Stimulated activated CD4-positive, alpha-beta T cell treated with anti-CD3 and anti-CD28 coated beads, TNF-alpha, amount 100 ng/mL, for 24 hours (primary cell): ENCODE results near the gene GID8.

Experiments
- DNase-seq, 3 experiments: peaks; one replicate each; pipeline ENCODE4 v3.0.0-alpha.2; 2020; ENCODE audit warnings: low read depth in 3 of 3

GID8 gene

GRCh38 chr20:62985444-62985778 lies 47.5 kb downstream of the GID8 start:
- no peak for DNase-seq

GRCh38 chr20:62986257-62986800 lies 48.4 kb downstream of the GID8 start:
- DNase-seq: no peak

GRCh38 chr20:62987114-62987513 lies 49.2 kb downstream of the GID8 start:
- DNase-seq: no peak

- DNase-seq: no peak
These were observed 51.3 kb downstream of the GID8 start for GRCh38 chr20:62989201-62989601.

- DNase-seq: no peak
These were observed 52.4 kb downstream of the GID8 start for GRCh38 chr20:62990306-62990825.

GRCh38 chr20:62991196-62991807 lies 53.4 kb downstream of the GID8 start:
- no peak for DNase-seq

GRCh38 chr20:62991863-62992262 lies 53.9 kb downstream of the GID8 start:
- no peak for DNase-seq

GRCh38 chr20:62993856-62994494 lies 56.0 kb downstream of the GID8 start:
- no peak for DNase-seq

GRCh38 chr20:62994869-62995281 lies 56.9 kb downstream of the GID8 start:
- DNase-seq: no peak

- DNase-seq: no peak
These were observed 57.5 kb downstream of the GID8 start for GRCh38 chr20:62995481-62995880.

GRCh38 chr20:62995898-62996595 lies 58.1 kb downstream of the GID8 start:
- DNase-seq: no peak

- DNase-seq: no peak
These were observed 58.6 kb downstream of the GID8 start for GRCh38 chr20:62996596-62996982.

GRCh38 chr20:62997417-62998035 lies 59.6 kb downstream of the GID8 start:
- DNase-seq: no peak
